HG03060 (cell line): ENCODE data around the gene SLC4A4.

ENCODE experiments used
- ATAC-seq: cut with Tn5 transposase; IDR thresholded peaks from one replicate; pipeline ENCODE4 v1.9.1; 2021; ENCODE audit warnings: low read depth, moderate number of reproducible peaks; ENCODE audit not compliant: unreplicated experiment

The SLC4A4 gene

DNA sequence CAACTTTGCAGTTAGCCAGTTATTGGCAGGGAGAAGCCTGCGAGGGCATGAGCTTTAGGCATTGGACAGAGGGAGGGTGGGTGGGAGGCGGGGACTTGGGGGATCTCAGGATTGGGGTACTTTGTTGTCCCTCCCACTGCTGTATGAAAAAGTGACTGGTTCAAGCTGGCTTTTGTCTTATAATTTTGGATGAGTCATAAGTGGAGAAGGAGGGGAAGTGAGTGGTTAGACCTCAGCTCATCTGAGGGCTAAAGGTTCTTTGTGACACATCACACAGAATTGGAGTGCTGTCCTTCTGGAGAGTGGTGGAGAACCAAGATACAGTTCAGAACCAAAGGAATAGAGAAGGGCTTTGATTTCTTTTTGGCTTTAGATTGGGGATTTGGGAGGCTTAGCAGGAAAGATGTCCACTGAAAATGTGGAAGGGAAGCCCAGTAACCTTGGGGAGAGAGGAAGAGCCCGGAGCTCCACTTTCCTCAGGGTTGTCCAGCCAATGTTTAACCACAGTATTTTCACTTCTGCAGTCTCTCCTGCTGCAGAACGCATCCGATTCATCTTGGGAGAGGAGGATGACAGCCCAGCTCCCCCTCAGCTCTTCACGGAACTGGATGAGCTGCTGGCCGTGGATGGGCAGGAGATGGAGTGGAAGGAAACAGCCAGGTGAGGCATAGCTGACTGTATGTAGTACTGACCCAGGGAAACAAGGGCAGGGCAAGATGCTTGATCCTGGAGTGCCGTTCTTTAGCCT lies at the start of gene SLC4A4:
TSS of gene SLC4A4 (plus strand) at position 175 of the 748 bp plus-strand sequence.
- ATAC-seq = peak; percentile 100

DNA sequence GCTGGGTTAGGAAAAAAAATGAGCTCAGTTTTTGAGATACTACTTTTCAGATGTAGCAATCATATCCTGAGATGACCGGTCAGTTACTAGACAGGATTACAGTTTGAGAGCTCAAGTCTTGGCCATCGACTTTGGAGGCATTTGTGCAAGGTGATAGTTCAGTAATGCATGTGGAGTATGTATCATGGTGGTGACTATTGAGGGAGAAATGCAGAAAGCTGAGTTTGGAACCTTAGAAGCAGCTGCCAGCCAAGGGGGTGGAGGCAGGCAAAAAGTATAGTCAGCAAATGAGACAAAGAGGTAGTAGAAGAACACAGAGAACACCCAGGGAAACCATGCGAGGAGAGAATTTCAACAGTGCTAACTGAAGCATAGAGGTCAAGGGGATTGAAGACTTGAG lies 48.7 kb upstream of the SLC4A4 start:
- no peak for ATAC-seq

GRCh38 chr4:71290476-71290875 lies 48.3 kb upstream of the SLC4A4 start:
- ATAC-seq = no peak

GRCh38 chr4:71292228-71292627 lies 46.6 kb upstream of the SLC4A4 start:
- no peak for ATAC-seq

GRCh38 chr4:71293705-71294104 lies 45.1 kb upstream of the SLC4A4 start:
- no peak for ATAC-seq

DNA sequence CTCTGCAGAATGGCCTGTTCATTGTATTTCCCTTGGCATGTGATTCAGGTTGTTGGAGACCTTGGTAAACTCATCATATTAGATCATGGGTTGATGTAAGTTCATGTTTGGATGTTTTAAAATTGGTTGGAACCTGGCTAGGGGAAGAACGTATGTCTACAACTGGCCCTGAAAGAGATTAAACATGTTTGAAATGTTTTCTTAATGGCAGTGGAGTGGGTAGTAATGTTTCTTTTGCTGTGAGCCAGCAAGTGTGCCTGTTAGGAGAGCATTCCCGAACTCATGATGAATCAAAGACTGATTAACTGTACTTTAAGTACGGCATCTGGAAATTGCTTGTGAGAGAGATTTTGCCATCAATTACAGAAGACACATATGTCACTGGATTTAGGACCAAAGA lies 44.5 kb upstream of the SLC4A4 start:
- no peak for ATAC-seq

- ATAC-seq = no peak
Observed at GRCh38 chr4:71296945-71297344, 41.9 kb upstream of the SLC4A4 start.

DNA sequence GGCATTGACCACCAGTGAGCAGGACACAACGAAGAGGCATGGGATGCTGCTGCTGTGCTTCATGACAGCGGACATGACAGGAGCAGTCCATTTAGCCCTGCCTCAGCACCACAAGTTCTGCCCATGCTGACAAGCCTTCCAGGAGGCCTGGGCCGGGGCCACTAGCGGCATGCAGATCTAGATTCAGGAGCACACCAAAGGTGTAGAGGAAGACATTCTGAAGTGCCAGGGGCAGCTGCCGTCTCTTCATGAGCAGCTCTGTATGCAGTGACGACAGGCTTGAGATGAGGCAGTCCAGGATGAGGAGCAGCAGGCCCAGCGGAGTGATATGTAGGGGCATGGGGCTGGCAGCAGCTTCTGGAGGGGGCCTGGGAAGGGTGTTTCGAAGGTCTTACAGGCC lies 38.5 kb upstream of the SLC4A4 start:
- no peak for ATAC-seq

DNA sequence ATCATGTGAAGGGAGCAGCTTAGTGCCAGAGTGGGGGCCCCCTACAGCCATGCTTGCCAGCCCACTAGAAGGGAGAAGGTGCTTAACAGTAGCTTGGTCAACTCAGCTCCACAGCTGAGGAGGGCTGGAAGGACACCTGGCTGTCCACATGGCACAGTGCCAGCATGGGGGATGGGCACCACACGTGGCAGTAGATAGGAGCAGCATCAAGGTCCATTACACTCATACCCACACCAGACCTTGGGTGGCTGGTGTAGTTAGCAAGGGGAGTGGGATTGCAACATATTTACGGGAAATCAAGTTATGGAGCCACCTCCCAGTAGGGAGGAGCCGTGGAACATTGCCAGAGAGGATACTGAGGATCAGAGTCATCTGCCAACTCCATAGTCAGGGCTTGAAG lies 37.9 kb upstream of the SLC4A4 start:
- ATAC-seq = no peak

- no peak for ATAC-seq
Observed at GRCh38 chr4:71303287-71303686, 35.5 kb upstream of the SLC4A4 start.

GRCh38 chr4:71303850-71304249 lies 35.0 kb upstream of the SLC4A4 start:
- no peak for ATAC-seq

GRCh38 chr4:71304289-71304850 lies 34.5 kb upstream of the SLC4A4 start:
- no peak for ATAC-seq

GRCh38 chr4:71307729-71308128 lies 31.1 kb upstream of the SLC4A4 start:
- ATAC-seq = no peak

- ATAC-seq = no peak
Observed at GRCh38 chr4:71322425-71322824, 16.4 kb upstream of the SLC4A4 start.

DNA sequence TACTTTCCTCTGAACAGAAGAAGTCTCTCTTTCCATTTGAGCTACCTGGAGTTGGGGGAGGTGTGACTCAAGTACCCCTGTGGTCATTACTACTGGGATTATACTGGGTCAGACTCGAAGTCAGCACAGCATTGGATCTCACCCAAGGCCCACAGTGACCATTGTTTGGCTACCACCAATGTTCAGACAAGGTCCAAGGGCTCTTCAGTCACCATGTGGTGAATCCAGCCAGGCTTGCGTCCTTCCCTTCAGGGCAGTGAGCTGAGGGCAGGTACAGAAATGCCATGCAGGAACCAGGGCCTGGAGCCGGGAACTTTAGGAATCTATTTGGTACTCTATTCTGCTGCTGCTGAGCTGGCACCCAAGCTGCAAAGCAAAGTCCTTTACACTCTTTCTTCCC lies 5.5 kb upstream of the SLC4A4 start:
- no peak for ATAC-seq

DNA sequence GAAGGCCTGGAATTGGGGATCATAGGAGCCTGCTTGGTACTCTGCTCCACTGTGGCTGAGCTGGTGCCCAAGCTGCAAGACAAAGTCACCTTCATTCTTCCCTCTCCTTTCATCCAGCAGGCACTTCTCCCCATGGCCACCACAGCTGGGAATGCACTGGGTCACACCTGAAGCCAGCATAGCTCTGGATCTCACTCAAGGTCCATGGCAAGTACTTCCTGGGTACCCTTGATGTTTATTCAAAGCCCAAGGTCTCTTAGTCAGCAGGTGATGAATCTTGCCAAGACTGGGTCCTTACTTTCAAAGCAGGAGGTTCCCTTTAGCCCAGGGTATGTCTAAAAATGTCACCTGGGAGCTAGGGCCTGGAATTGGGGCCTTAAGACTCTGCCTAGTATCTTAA lies 4.9 kb upstream of the SLC4A4 start:
- ATAC-seq = no peak

GRCh38 chr4:71334465-71334882 lies 4.3 kb upstream of the SLC4A4 start:
- ATAC-seq = no peak

DNA sequence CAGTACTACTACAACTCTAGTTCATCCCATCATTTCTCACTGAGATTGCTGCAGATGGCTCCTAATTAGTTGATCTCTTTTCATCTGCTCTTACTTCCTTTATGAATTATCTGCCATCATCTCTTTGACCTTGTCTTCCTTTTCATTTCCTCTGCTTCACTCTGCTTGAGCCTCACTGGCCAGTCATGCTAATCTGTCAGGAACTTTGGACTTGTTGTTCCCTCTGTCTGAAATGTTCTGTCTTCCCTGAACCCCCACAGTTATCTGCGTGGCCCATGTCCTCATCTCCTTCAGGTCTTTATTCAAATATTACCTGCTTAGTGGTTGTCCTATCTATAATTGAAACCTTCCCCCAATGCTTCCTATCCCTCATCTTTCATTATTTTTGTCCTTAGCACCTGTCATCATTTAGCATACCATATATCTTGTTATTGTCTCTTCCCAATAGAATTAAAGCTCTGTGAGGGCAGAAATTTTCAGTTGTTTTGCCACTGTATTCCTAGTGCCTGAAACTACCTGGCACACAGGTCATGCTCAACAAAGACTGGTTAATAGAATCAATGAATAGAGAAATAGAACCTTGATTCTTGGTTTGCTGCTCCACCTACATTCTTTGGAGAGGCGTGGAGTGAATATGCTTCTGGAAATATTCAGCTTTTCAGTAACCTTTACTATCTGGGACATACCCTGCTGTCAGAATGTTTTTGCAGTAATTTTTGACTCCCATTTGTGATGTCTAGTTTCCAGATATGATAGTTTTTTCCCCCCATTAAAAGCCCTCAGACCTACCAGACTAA lies 5.0 kb downstream of the SLC4A4 start:
- no peak for ATAC-seq

DNA sequence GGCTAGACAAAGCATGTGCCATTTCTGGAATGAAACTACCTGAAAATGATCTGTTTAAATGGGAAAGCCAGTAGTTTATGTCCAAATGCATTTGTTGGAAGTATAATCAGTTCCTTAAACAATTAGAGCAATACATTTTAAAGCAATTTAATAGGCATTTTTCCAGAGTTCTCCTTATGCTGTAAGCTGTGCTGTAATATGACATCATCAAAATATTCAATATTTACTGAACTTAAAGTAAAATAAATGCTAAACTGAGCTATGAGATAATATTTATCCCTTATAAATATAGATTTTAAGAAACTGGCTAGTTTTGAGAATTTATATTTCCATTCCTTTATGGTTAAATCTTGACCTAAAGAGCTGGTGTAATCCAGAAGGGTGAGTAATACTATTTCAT lies 7.9 kb downstream of the SLC4A4 start:
- no peak for ATAC-seq

GRCh38 chr4:71348586-71348985 lies 9.8 kb downstream of the SLC4A4 start:
- ATAC-seq = no peak

GRCh38 chr4:71355045-71355444 lies 16.2 kb downstream of the SLC4A4 start:
- no peak for ATAC-seq

- ATAC-seq = no peak
Observed at GRCh38 chr4:71355971-71356370, 17.2 kb downstream of the SLC4A4 start.
